HG03378 (cell line): ENCODE data around the gene DIS3L2.
A peak's percentile ranks its signal among the peaks of the same experiment; 100 is the strongest.

Experiments
- ATAC-seq: cut with Tn5 transposase; IDR thresholded peaks from one replicate; pipeline ENCODE4 v1.9.1; 2021; ENCODE audit warnings: mild to moderate bottlenecking, moderate library complexity; ENCODE audit not compliant: unreplicated experiment

DIS3L2 gene

GRCh38 chr2:232219932-232220331 lies 258.4 kb downstream of the DIS3L2 start:
- ATAC-seq, result no peak

- ATAC-seq, result no peak
These were observed 263.9 kb downstream of the DIS3L2 start for GRCh38 chr2:232225429-232225828.

GRCh38 chr2:232225895-232226294 lies 264.4 kb downstream of the DIS3L2 start:
- ATAC-seq, result no peak

- ATAC-seq, result no peak
These were observed 266.8 kb downstream of the DIS3L2 start for GRCh38 chr2:232228332-232228731.

- no peak for ATAC-seq
These were observed 267.7 kb downstream of the DIS3L2 start for GRCh38 chr2:232228971-232229894.

- no peak for ATAC-seq
These were observed 268.4 kb downstream of the DIS3L2 start for GRCh38 chr2:232229911-232230310.

GRCh38 chr2:232230560-232230959 lies 269.0 kb downstream of the DIS3L2 start:
- ATAC-seq, result no peak

- ATAC-seq, result no peak
These were observed 270.0 kb downstream of the DIS3L2 start for GRCh38 chr2:232231554-232231953.

GRCh38 chr2:232232915-232233314 lies 271.4 kb downstream of the DIS3L2 start:
- no peak for ATAC-seq

GRCh38 chr2:232234922-232235615 lies 273.6 kb downstream of the DIS3L2 start:
- ATAC-seq, result no peak

- ATAC-seq, result peak; percentile 29
These were observed 274.2 kb downstream of the DIS3L2 start for GRCh38 chr2:232235716-232236115.

- peak; percentile 83 for ATAC-seq
These were observed 274.7 kb downstream of the DIS3L2 start for GRCh38 chr2:232236200-232236599.

GRCh38 chr2:232237464-232237863 lies 276.0 kb downstream of the DIS3L2 start:
- no peak for ATAC-seq

GRCh38 chr2:232238108-232238507 lies 276.6 kb downstream of the DIS3L2 start:
- ATAC-seq, result no peak

- ATAC-seq, result no peak
These were observed 277.1 kb downstream of the DIS3L2 start for GRCh38 chr2:232238596-232238995.

GRCh38 chr2:232239951-232240681 lies 278.6 kb downstream of the DIS3L2 start:
- no peak for ATAC-seq

GRCh38 chr2:232240906-232241305 lies 279.4 kb downstream of the DIS3L2 start:
- ATAC-seq, result no peak

- no peak for ATAC-seq
These were observed 280.8 kb downstream of the DIS3L2 start for GRCh38 chr2:232242316-232242715.

GRCh38 chr2:232245111-232245510 lies 283.6 kb downstream of the DIS3L2 start:
- no peak for ATAC-seq

- no peak for ATAC-seq
These were observed 284.7 kb downstream of the DIS3L2 start for GRCh38 chr2:232246245-232246644.

- ATAC-seq, result no peak
These were observed 287.6 kb downstream of the DIS3L2 start for GRCh38 chr2:232249096-232249495.
